ENCODE measurements around the gene TROAP.
A peak's percentile ranks its signal among the peaks of the same experiment; 100 is the strongest.

TROAP gene

DNA sequence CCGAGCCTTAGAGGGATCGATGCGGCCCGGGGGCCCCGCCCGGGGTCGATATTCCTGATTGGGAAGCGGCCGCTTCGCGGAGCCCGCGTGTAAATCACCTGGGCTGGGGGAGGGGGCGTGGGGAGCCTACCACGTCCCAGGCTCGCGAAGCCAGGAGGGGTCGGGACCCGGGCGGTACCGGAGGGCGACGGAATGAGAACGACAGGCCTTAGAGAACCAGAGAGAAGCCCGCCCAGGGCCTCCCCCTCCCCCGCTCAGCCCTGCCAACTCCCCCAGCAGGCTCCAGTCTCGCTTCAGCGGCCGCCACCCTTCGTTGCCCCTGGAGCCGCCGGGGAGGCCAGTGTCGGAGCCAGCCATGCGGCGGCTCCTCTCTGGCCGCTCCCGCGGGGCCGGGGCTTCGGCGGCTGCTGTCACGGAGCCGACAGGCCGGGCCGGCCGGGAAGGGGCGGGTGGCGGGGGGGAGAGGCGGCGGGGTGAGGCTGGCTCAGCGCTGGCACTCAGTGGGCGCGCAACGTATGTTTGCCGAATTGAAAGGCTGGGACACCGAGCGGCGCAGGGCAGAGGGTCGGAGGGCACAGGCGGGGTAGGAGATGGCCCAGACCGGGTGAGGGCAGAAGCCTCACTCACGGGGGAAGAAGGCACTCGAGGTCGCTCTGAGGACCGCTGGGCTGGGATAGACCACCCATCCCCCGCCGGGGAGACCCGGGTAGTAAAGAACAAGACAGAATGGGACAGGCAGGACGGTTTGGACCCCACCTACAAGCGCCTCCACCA lies 22.2 kb downstream of the TROAP start:
- ATAC-seq (replicated peaks; ENCODE audit: extremely low read depth, poor library complexity, severe bottlenecking) (no peak), DNase-seq (ENCODE audit: low spot score in 2 of 2) (no peak)
- peak overlapping the region; percentile 83 for H3K4me3 Mint-ChIP-seq
- no peak overlapping the region for H3K27ac Mint-ChIP-seq (ENCODE audit: low read depth)
- H3K36me3 Mint-ChIP-seq (ENCODE audit: insufficient read depth): peaks cover 12% of the 10 kb centered on the region
- H3K27me3 Mint-ChIP-seq: peaks cover 56% of the 10 kb centered on the region
- H3K9me3 Mint-ChIP-seq: no peaks in the 10 kb centered on the region
- peaks cover 34% of the 10 kb centered on the region for H3K4me1 Mint-ChIP-seq

DNA sequence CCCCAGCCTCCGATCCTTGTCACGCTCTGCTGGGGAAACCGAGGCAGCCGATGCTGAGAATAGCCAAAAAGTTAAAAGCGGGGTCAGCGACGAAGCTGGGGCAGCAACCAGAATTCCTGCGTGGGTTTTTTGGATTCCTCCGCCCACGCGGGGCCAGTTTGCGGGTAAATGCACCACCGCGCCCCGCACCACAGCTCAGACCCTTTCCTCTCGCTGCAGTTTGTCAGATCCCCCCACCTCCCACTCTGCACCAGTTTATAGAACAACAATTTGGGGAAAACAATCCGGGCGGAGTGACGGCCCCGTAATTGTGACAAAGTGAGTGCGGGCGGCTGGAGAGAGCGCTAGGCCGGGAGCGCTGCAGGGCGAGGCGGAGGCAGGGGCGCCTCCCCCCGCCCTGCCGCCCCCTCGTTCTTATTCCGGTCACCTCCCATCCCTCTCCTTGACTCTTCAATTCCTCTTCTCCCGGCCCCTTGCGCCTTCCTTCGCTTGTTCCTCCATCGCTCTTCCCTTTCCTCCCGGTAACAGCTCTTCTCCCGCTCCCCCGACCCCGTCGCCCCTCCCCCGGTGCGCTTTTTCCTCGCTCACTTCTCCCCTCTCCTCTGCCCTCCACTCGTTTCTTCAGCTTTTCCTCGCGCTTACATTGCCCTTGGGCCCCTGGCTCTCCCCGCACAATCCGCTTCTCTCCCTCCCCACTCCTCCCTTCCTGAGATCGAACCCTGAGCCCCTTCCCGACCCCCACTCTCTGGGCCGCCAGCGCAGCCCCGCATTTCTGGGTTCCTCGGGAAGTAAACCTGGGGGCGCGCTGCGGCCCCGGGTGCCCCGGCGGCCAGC lies 23.0 kb downstream of the TROAP start:
- Mint-ChIP-seq H3K4me1 (peaks cover 34% of the 10 kb centered on the region), H3K27ac (ENCODE audit: low read depth) (peak overlapping the region; percentile 73), H3K4me3 (peak overlapping the region; percentile 83), H3K27me3 (peaks cover 56% of the 10 kb centered on the region), H3K9me3 (no peaks in the 10 kb centered on the region), H3K36me3 (ENCODE audit: insufficient read depth) (peaks cover 12% of the 10 kb centered on the region)
- no peak for DNase-seq (ENCODE audit: low spot score in 2 of 2)
- ATAC-seq (replicated peaks; ENCODE audit: extremely low read depth, poor library complexity, severe bottlenecking): no peak

DNA sequence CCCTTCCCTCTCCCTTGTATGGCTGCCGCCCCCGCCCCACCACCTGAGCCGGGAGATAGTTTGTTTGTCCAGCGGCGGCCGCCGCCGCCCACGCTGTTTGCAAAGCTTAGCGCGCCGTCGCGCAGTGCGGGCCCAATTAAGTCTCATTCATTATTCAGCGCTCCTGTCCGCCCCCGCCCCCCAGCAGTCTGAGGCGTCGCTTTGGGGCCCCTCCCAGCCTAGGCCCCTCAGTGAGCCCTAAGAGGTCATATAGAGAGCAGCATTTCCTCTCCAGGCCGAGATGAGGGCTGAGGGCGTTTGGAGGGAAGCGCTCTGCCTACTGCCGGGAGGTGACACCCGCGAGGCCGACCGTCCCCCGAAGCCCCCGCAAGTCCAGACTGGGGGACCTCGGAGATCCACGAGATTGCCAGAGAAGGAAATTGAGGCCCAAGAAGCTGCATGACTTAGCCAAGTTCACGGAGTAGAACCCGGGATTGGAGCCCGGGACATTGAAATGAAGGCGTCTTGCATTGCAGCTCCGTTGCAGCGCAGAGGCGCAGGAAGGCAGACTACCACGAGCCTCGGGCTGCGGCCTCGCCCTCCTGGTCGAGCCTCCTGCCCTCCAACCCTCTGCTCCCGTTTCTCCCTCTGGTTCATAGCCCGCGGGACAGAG lies 23.7 kb downstream of the TROAP start, which contains the start of gene DNAJC22:
Gene DNAJC22, plus strand, starts transcription at position 230 of the 652 bp plus-strand sequence. CDS start 1,985 bp downstream, outside the sequence.
- Mint-ChIP-seq H3K4me1 (peaks cover 34% of the 10 kb centered on the region), H3K36me3 (ENCODE audit: insufficient read depth) (peaks cover 12% of the 10 kb centered on the region), H3K9me3 (no peaks in the 10 kb centered on the region), H3K27me3 (peaks cover 63% of the 10 kb centered on the region), H3K4me3 (peak within 1 kb of the TSS; percentile 83), H3K27ac (ENCODE audit: low read depth) (peak within 1 kb of the TSS; percentile 73)
- no peak for DNase-seq (ENCODE audit: low spot score in 2 of 2)
- peak; percentile 29 for ATAC-seq (replicated peaks; ENCODE audit: extremely low read depth, poor library complexity, severe bottlenecking)

DNA sequence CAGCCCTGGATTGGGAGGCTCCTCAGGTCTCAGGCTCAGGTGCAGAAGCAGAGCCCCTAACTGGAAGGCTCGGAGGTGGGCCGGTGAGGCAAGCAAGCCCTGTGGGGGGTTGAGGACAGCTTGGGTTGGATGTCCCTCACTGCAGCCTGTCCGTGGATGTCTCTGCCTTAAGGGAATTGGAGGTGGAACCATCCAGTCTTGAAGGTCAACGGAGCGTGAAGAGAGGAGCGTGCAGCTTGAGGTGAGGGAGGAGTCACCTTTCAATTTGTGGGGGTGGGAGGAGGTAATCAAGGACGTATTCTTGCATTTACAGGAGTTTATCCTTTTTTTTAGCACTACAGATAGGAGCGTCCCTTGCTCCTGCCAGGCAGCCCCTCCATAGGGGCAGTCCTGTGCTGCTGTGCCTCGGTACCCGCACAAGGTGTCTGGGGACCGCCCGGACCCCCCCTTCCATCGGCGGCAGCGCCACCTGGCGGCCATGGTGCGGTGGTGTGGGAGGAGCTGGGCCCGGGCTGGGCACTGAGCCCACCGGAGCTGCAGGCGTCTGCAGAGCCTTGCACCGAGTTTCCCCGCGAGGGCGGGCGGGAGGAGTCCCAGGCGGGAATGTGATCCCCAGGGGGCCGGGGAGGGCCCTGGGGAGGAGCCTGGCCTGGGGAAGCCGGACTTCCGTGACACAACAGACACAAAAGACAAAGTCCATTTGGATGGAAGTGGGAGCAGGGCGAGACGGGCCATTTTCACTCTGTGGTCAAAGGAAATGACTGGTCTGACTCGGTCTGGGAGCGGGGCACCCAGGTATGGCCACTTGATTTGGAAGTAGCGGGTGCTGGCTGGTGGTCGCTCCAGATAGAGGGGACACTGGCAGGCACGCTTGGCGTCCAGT lies 24.5 kb downstream of the TROAP start:
- peak; percentile 83 for ATAC-seq (replicated peaks; ENCODE audit: extremely low read depth, poor library complexity, severe bottlenecking)
- H3K27me3 Mint-ChIP-seq: peaks cover 71% of the 10 kb centered on the region
- peaks cover 32% of the 10 kb centered on the region for H3K4me1 Mint-ChIP-seq
- peak; percentile 69 to 80 for DNase-seq (ENCODE audit: low spot score in 2 of 2)
- H3K27ac Mint-ChIP-seq (ENCODE audit: low read depth): peak overlapping the region; percentile 73
- H3K4me3 Mint-ChIP-seq: peak overlapping the region; percentile 83
- H3K9me3 Mint-ChIP-seq: no peaks in the 10 kb centered on the region
- H3K36me3 Mint-ChIP-seq (ENCODE audit: insufficient read depth): peaks cover 11% of the 10 kb centered on the region

DNA sequence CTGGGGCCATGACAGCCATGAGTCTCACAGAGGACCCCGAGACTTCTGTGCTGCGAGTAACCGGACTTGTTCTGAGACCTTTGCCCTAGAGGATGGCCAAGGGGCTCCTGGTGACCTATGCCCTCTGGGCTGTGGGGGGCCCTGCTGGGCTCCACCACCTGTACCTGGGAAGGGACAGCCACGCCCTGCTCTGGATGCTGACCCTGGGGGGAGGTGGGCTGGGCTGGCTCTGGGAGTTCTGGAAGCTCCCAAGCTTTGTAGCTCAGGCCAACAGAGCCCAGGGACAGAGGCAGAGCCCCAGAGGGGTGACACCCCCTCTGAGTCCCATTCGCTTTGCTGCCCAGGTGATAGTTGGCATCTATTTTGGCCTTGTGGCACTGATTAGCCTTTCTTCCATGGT lies 25.7 kb downstream of the TROAP start:
- H3K27me3 Mint-ChIP-seq: peaks cover 79% of the 10 kb centered on the region
- no peaks in the 10 kb centered on the region for H3K9me3 Mint-ChIP-seq
- no peak for ATAC-seq (replicated peaks; ENCODE audit: extremely low read depth, poor library complexity, severe bottlenecking)

DNA sequence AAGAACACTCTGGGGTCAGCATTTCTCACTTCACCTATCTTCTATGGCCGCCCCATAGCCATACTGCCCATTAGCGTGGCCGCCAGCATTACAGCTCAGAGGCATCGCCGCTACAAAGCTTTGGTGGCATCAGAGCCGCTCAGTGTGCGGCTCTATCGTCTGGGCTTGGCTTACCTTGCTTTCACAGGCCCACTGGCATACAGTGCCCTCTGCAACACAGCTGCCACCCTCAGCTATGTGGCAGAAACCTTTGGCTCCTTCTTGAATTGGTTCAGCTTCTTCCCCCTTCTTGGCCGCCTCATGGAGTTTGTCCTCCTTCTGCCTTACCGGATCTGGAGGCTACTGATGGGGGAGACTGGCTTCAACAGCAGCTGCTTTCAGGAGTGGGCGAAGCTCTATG lies 26.2 kb downstream of the TROAP start:
- H3K27me3 Mint-ChIP-seq: peaks cover 82% of the 10 kb centered on the region
- H3K4me1 Mint-ChIP-seq: peaks cover 21% of the 10 kb centered on the region
- H3K36me3 Mint-ChIP-seq (ENCODE audit: insufficient read depth): peaks cover 10% of the 10 kb centered on the region
- no peak overlapping the region for H3K27ac Mint-ChIP-seq (ENCODE audit: low read depth)
- DNase-seq (ENCODE audit: low spot score in 2 of 2): no peak
- no peak overlapping the region for H3K4me3 Mint-ChIP-seq
- H3K9me3 Mint-ChIP-seq: no peaks in the 10 kb centered on the region
- no peak for ATAC-seq (replicated peaks; ENCODE audit: extremely low read depth, poor library complexity, severe bottlenecking)

More for the DNA sequence above, 25.7 kb downstream of the TROAP start:
- no peak for DNase-seq (ENCODE audit: low spot score in 2 of 2)
- H3K4me1 Mint-ChIP-seq: peaks cover 21% of the 10 kb centered on the region
- no peak overlapping the region for H3K4me3 Mint-ChIP-seq
- H3K36me3 Mint-ChIP-seq (ENCODE audit: insufficient read depth): peaks cover 10% of the 10 kb centered on the region
- no peak overlapping the region for H3K27ac Mint-ChIP-seq (ENCODE audit: low read depth)

DNA sequence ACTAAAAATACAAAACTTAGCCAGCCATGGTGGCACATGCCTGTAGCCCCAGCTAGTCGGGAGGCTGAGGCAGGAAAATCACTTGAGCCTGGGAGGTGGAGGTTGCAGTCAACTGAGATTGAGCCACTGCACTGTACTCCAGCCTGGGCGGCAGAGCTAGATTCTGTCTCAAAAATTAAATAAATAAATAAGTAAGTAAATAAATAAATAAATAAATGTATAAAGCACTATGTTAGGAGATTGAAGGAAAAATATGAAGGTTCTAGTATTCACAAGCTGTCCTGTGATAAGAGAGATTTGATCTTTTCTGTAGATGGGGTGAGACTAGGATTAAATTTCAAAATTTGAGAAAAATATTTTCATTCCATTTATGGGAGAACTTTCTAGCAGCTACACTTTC lies 29.3 kb downstream of the TROAP start:
- no peak for ATAC-seq (replicated peaks; ENCODE audit: extremely low read depth, poor library complexity, severe bottlenecking)
- Mint-ChIP-seq H3K27me3 (peaks cover 78% of the 10 kb centered on the region), H3K36me3 (ENCODE audit: insufficient read depth) (peaks cover 2% of the 10 kb centered on the region), H3K9me3 (no peaks in the 10 kb centered on the region), H3K4me1 (peaks cover 1% of the 10 kb centered on the region), H3K4me3 (no peak overlapping the region), H3K27ac (ENCODE audit: low read depth) (no peak overlapping the region)
- no peak for DNase-seq (ENCODE audit: low spot score in 2 of 2)

DNA sequence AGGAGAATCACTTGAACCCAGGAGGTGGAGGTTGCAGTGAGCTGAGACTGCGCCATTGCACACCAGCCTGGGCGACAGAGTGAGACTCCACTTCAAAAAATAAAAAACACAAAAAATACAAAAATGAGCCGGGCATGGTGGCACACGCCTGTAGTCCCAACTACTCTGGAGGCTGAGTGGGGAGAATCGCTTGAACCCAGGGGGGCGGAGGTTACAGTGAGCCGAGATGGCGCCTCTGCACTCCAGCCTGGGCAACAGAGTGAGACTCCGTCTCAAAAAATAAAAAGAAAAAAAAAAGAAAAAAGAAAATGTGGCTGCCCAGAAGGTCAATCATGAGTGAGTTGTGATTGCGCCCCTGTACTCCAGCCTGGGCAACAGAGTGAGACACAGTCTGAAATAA lies 32.9 kb downstream of the TROAP start:
- no peak overlapping the region for H3K27ac Mint-ChIP-seq (ENCODE audit: low read depth)
- peaks cover 66% of the 10 kb centered on the region for H3K27me3 Mint-ChIP-seq
- H3K36me3 Mint-ChIP-seq (ENCODE audit: insufficient read depth): no peaks in the 10 kb centered on the region
- H3K9me3 Mint-ChIP-seq: no peaks in the 10 kb centered on the region
- no peak overlapping the region for H3K4me3 Mint-ChIP-seq
- ATAC-seq (replicated peaks; ENCODE audit: extremely low read depth, poor library complexity, severe bottlenecking) (no peak), DNase-seq (ENCODE audit: low spot score in 2 of 2) (no peak)
- H3K4me1 Mint-ChIP-seq: no peaks in the 10 kb centered on the region

DNA sequence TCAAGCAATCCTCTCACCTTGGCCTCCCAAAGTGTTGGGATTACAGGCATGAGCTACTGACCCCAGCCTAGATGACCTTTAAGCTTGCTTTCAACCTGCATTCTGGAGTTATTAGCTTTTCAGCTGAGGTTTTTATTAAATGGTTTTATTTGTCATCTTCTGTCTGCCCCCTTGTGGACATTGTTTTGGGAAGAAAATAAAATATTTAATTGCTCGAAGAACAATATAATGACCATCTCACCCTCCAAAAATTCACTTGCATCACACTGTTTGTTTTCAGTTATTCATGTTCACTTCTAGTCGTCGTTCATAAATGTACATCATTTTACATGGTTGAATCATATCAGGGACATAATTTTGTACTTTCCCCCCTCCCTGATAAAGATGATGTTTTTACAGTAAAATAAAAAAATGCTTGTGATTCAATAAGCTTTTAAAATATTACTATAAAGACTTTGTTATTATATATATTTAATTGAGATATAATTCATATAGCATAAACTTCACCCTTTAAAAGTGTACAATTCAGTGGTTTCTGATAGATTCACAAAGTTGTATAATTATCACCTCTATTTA lies 34.1 kb downstream of the TROAP start:
- H3K9me3 Mint-ChIP-seq: no peaks in the 10 kb centered on the region
- no peak overlapping the region for H3K4me3 Mint-ChIP-seq
- H3K4me1 Mint-ChIP-seq: no peaks in the 10 kb centered on the region
- no peak overlapping the region for H3K27ac Mint-ChIP-seq (ENCODE audit: low read depth)
- peaks cover 59% of the 10 kb centered on the region for H3K27me3 Mint-ChIP-seq
- ATAC-seq (replicated peaks; ENCODE audit: extremely low read depth, poor library complexity, severe bottlenecking) (no peak), DNase-seq (ENCODE audit: low spot score in 2 of 2) (no peak)
- no peaks in the 10 kb centered on the region for H3K36me3 Mint-ChIP-seq (ENCODE audit: insufficient read depth)

DNA sequence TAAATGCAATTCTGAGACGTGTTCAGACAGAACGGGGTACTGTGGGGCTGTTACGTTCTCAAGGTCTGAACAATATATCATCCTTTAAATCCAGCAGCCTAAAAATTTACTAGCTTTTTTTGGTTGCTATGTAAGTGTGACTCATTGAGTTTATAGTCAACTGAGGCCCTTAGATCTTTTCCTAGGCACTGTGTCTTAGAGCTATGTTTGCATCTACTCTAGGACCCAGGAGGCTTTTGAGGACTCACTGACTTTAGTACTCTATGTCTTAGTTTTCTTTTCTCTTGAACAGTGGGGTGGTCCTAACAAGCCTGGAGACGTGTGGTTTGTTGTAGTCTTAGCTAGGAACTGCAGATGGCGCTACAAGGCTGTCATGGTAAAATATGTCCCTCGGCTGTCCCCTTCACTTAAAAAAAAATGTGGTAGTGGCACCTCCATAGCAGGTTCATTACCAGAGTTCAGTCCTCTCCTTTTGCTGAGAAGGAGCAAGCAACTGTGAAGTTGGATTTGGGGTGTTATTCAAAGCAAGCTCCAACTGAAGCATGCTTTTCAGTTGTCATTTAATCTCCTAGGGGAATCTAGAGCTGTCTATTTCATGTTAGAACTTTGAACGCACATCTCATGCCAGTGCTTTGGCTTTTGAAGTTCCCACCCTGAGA lies 35.6 kb downstream of the TROAP start:
- H3K27ac Mint-ChIP-seq (ENCODE audit: low read depth): no peak overlapping the region
- no peak overlapping the region for H3K4me3 Mint-ChIP-seq
- H3K36me3 Mint-ChIP-seq (ENCODE audit: insufficient read depth): no peaks in the 10 kb centered on the region
- no peaks in the 10 kb centered on the region for H3K9me3 Mint-ChIP-seq
- H3K27me3 Mint-ChIP-seq: peaks cover 47% of the 10 kb centered on the region
- no peaks in the 10 kb centered on the region for H3K4me1 Mint-ChIP-seq
- DNase-seq (ENCODE audit: low spot score in 2 of 2) (peak; percentile 33 to 49), ATAC-seq (replicated peaks; ENCODE audit: extremely low read depth, poor library complexity, severe bottlenecking) (peak; percentile 82)

DNA sequence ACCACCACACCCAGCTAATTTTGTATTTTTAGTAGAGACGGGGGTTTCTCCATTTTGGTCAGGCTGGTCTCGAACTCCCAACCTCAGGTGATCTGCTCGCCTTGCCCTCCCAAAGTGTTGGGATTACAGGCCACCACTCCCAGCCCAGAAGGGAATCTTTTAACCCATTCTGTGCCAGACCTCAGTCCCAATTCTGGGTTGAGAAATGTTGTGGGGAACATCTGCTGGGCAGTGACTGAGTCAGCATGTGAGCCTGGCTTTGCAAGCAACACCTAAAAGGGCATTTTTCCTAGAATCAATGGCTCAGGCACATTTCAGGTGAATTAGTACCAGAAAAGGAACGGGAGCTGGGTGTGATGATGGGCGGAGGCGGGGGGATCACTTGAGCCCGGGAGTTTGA lies 36.6 kb downstream of the TROAP start:
- no peaks in the 10 kb centered on the region for H3K36me3 Mint-ChIP-seq (ENCODE audit: insufficient read depth)
- ATAC-seq (replicated peaks; ENCODE audit: extremely low read depth, poor library complexity, severe bottlenecking): no peak
- no peak overlapping the region for H3K4me3 Mint-ChIP-seq
- H3K27ac Mint-ChIP-seq (ENCODE audit: low read depth): no peak overlapping the region
- no peak for DNase-seq (ENCODE audit: low spot score in 2 of 2)
- peaks cover 41% of the 10 kb centered on the region for H3K27me3 Mint-ChIP-seq
- no peaks in the 10 kb centered on the region for H3K4me1 Mint-ChIP-seq
- no peaks in the 10 kb centered on the region for H3K9me3 Mint-ChIP-seq

Data from central memory CD8-positive, alpha-beta T cell (primary cell).